HG02885 (cell line): ENCODE results near the gene C12orf42.

Experiments
- ATAC-seq: cut with Tn5 transposase; IDR thresholded peaks from one replicate; pipeline ENCODE4 v1.9.1; 2021; ENCODE audit warnings: mild to moderate bottlenecking; ENCODE audit not compliant: unreplicated experiment, poor library complexity

Gene C12orf42

DNA sequence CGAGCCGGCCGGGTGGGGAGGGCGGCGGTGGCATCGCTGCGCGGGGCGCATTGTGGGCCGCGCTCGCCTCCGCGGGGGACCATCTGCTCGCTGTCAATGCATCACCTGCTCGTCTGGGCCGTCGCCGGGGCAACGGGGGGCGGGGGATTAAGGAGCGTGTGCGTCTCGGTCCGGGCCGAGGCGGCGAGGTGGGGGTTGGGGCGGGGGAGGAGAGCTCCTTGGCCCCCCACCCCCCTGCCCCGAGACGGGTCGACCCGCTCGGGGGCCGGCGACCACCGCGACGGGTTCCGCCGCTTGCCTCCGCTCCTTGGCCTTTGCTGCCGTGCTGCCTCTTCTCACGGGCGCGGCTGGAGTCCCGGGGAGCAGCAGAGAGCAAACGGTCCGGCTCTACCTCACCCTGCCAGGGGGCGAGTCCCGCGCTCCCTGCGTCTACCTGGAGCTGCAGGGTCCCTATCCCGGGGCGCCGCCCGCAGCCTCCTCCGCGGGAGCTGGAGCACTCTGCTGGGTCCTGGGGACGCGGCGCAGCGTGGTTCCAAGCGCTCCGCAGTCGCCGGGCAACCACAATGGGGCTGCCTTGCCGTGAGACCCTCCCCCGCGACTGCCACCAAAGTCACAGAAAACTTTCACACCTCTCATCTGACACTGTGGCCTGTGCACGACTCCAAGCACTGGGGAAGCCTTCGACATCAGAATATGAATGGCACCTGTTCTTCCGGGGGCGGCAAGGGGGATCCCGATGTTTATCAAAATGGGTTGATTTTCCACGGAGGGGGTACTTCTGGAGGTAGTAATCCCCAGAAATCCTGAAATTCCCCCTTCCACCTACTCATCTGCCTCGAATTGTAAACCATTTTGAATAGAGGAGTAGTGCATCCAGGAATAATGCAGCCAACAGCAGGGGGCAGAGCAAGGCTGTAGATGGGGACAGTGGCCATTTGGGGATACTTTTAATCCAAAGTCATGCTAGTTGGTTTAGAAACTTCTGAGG is at the start of gene C12orf42:
C12orf42 (minus strand) TSS at position 500 of the 988 bp plus-strand sequence. CDS start 17,542 bp downstream, outside the sequence.
- ATAC-seq, result peak; percentile 73

DNA sequence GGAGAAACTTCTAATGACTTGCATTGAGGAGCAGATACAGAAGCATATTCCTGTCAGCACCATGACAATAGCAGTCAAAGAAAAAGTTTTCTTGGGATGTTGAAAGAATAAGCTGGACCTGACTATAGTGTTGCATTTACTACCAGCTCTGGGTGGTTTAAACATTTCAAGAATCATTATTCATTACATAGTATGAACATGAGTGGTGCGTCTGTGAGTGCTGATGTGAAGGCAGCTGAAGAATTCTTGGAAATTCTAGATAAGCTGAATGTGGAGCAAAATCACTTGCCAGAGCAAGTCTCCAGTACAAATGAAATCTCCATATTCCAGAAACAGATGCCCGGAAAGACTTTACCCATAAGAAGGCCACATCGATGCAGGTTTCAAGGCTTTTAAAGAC is 46.3 kb upstream of the C12orf42 start:
- no peak for ATAC-seq

DNA sequence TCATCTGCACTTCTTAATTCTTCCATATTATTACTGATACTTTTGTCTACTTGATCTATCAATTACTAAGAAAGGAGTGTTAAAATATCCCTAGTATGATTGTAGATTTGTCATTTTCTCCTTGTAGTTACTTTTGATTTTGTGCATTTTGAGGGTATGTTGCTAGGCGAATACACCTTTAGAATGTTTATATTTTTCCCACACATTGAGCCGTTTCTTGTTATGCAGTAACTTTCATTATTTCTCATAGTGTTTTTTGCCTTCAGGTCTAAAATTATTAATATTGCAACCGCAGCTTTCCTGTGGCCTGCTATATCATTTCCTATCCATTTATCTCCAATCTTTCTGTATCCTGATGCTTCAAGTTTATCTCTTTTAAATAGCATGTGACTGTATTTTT is 44.6 kb upstream of the C12orf42 start:
- no peak for ATAC-seq

DNA sequence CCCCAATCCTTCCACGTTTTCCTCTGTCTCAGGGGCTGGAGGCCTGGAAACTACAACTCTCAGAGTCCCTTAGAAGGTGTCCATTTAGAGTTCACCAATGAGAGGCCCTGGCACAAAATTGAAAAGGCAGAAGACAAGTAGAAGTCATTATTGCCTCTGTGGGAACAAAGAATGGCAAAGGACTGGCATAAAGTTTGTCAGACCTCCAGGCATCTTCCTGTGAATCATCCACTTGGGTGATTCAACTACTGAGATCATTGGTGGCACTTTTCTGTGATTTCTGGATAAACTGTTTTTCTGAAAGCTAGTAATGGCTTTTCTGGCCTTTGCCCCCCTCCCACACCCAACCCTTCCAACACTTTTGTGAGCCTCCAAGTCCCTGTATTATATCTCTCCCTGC is 42.6 kb upstream of the C12orf42 start:
- ATAC-seq, result no peak

DNA sequence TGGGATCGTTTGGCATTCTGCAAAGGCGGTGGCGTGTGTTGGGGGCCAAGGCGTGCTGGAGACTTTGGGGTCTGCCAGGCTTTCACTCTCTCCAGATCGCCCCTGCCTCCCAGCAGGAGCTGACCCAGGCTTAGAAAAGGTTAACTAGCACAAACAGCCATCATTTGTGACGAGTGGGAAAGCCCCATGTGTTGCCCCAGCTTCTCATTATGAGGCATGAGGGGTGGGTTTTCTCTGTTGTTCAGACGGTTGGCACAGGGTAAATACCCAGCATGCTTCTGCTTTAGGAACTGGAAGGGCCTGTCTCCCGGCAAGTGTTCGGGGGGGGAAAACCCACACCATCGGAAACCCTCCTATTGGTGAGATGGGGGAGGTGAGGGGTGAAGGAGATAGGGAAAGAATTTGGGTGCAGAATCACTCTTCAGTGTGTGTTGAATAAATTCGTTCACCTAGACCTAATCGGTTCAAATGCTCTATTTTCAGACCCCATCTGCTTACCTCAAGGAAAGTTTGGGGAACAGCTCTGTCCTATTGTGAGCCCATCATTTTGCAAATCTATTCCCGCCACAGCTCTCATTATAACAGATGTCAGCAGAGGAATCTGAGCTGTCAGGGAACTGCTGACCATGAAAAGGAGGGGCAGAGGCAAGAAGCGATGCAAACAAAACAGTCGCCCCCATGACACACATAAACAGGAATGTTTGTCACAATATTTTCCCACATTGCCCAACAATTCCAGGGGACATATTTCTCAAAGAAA is 34.7 kb upstream of the C12orf42 start:
- no peak for ATAC-seq

DNA sequence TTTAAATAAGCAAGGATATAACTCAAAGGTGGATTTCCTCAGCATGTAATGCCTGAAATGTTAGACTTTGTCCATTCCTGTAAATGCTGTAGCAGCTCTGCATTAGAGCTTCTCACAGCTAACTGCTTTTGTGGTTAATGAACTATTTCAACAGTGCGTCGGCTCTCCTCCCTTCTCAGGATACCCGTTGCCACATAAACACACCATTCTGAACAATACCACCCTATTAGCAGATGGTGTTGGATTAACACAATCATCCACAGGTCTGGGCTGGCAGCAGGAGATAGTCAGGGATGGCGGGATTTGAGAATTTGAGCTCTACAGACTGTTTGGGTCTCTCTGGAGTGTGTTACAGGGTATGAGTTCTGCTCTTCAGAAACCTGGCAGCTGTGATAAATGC is 33.5 kb upstream of the C12orf42 start:
- no peak for ATAC-seq

DNA sequence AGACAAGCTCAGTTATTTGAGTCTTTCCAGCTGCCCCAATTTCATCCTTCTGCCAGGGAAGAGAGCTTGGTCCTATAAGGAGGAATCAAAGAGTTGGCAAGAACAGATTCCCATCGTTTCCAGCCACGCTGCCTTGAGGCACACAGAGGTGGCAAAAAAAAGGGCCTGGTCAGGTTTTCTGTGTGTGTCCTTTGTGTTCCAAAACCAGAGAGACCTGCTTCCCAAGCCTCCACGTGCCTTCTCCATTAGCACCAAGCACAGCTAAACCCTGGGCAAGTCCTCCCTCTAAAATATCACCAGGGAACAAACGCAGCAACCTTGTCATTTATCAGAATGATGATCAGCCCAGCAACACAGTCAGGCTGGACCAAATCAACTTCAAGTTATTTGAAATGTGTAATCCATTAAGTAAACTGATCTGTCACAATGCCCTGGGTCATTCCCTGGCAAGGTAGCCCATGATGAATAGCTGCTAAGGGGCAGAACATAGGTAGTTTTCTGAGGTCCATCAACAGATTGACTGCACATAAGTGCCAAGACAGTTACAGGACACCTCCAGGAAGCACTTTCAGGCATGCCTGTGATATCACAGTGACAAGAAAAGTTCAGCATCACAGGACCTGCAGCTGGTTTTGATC is 28.6 kb upstream of the C12orf42 start:
- no peak for ATAC-seq

DNA sequence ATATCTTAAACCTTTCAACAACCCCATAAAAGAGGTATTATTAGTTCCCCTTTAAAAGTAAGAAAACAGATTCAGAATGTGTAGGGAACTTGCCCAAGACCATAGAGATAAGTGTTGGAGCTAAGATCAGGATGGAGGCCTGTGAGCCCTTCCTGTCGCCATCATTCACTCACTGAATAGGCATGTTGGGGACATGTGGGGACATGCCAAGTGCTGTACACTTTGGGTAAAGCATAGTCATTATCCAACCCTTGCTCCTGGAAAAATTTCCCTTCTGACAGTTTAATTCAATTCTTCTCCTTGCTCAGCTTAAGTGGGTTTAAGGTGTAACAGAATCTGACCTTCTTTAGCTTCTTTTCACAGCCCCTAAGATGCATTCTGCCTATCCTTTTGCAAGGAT is 28.0 kb upstream of the C12orf42 start:
- ATAC-seq, result no peak

DNA sequence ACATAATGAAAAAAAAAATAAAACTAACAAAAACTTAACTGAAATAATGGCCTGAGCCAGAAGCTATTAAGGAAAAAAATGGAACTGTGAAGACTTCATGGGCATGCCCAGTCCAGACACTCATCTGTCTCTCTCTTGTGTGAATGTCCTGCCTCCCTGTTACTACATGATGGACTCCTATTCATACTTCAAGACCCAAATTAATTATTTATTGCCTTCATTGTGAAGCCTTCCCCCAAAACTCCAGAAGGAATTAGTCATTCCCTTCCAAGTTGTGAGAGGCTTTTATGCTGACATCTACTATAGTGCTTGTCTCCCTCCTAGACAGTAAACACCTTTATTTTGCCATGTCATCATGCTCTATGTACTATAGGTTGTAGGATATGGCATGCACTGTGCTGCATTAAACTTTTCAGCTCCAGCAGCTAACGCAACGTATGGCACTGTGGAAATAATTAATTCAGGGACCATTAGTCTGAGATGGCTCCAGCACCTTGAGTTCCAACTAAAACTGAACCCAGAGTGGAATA is 25.0 kb upstream of the C12orf42 start:
- no peak for ATAC-seq

DNA sequence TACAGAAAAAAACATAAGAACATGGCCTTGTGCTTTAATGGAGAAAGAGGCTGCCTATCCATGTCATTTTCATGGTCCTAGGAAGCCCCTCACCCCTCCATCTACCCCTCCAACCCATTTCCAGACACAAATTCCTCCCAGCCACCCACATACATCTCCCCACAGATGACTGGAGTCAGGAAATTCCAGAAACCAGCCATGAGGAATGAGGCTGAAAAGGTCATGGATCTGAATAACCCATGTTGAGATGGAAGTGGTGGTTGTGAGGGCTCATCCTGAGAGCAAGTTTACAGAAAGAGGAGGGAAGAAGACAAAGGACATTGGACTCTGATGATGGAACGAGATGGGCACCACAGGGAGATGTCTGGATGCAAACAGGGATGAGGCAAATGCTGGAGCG is 23.9 kb upstream of the C12orf42 start:
- no peak for ATAC-seq

DNA sequence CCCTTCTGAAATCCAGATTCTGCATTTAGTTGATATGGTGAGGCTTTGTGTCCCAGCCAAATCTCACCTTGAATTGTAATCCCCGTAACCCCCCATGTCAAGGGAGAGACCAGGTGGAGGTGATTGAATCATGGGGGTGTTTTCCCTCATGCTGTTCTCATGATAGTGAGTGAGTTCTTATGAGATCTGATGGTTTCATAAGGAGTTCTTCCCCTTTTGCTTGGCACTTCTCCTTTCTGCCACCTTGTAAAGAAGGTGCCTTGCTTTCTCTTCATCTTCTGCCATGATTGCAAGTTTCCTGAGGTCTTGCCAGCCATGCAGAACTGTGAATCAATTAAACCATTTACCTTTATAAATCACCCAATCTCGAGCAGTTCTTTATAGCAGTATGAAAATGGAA is 23.1 kb upstream of the C12orf42 start:
- ATAC-seq, result no peak

DNA sequence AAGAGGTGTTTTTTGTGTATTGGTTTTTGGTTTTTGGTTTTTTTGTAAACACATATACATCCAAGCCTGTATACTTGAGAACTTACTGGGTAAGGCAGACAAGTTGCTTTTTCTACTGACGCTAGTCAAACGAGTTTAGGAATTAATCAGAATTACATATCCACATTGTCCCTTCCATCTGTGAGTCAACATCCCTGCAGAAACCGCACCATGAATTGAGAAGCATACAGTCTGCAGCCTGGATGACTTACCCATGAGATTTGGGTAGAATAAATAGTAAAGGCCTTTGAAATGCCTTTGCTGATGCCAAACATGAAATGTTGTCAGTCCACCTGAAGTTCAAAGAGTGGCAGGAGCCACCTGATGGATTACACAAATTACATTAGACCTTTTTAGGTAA is 21.4 kb upstream of the C12orf42 start:
- no peak for ATAC-seq

DNA sequence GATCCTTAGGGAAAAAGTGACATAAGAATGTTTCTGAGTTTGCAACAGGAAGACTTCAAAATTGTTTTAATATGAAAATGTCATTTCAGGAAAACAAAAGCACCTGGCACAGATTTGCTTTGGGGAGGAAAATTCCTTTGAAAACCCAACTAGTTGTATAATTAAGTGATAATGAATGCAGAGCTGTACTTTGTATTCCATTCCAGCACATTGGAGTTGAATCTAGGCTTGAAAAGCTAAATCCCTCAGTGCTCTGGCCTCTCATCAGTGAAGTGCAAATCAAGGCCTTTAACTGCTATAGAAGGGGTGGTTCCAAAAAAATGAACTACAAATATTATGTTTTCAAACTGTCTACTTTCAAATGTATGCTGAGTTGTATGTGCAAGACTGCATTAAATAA is 19.6 kb upstream of the C12orf42 start:
- ATAC-seq, result no peak

DNA sequence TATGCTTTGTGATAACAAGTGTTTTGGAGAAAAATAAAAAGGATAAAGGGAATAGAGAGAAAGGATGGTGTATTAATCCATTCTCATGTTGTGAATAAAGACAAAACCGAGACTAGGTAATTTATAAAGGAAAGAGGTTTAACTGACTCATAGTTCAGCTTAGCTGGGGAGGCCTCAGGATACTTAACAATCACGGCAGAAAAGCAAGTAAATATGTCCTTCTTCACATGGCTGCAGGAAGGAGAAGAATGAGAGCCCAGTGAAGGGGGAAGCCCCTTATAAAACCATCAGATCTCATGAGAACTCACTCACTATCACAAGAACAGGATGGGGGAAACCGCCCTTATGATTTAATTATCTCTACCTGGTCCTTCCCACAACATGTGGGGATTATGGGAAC is 18.1 kb upstream of the C12orf42 start:
- ATAC-seq, result no peak

DNA sequence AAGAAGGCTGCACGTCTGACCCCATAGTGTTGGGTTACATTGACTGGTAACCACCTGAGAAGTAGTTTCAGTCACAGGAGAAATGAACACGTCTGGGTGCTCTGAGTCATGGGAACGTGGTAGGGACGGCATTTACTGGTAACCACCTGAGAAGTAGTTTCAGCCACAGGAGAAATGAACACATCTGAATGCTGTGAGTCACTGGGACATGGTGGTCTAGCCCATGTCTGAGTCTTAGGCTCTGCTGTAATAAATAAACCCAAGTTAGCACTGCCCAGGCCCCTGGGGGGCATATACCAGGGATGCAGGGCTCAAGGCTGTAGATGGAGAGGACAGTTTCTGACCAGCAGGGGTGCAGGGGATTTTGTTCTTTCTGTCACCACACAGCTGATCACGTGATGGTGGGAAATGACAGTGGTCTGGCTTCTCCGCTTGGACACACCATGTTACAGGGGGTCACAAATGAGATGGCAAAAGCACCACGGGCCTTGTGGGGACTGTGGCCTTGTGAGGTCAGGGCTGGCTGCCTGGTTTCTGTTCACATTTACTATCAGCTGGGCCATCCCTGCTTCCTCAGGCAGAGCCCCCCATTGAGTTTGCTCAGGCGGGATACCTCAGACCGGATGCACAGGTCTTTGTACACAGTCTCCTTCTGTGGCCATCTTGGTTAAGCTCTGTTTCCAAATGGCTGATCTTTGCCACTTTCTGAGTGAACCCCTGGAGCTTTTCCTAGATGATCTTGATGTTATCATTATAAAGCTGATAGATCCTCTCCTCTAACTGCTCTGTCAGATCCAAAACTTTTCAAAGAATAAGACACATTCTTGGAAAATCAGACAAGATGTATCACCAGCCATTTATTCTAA is 9.8 kb upstream of the C12orf42 start:
- peak; percentile 92 for ATAC-seq

DNA sequence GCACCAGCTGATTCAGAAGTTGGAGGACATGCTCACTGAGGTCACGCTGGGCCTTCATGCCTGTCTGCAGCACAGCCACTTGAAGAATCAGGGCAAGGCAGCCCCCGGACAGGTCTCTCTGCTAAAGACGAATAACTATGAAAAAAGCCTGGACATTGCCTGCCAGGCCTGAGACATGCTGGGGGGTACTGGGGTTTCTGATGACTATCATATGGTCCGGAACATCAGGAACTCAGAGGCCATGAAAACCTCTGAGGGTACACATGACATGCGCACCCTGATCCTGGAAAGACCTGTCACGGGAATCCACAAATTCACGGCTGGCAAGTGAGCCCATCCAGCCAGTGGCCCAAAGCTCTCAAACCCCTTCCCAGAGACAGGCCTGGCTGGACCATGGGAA is 8.8 kb upstream of the C12orf42 start:
- no peak for ATAC-seq

DNA sequence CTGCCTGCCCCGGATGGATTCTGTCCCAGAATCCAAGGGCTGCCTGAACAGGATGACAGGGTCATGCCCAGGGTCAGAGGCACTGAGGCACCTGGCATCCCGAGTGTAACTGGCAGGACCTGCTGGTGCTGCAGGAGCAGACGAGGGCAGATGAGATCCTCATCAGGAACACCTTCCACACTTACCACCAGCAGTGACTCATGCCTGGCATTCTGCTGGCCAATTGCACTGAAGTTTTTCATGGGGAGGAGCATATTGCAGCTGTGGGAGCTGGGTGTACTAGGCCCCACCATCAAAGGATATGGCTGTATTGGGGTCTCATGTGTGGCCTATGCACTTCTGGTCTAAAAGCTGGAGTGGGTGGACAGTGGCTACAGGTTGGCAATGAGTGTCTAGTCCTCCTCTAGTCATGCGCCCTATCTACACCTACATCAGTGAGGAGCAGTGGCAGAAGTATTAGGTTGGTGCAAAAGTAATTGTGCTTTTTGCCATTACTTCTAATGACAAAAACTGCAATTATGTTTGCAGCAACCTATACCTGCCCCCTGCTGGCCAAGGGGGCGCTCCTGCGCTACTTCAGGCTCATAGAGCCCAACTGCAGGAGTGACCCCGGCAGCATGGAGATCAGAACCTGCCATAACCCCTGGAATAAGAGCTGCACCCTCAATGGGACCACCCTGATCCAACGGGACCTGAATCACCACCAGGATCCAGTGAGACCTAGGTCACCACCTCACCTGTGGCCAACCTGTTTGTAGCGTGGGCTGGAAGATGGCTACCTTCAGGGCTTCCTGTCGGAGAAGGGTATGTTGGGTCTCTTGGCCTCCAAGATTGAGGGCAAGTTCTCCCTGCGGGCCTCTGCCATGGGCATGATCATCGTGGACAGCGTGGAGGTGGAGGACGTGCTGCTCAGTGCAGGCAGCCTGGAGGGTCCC is 8.0 kb upstream of the C12orf42 start:
- ATAC-seq, result no peak

DNA sequence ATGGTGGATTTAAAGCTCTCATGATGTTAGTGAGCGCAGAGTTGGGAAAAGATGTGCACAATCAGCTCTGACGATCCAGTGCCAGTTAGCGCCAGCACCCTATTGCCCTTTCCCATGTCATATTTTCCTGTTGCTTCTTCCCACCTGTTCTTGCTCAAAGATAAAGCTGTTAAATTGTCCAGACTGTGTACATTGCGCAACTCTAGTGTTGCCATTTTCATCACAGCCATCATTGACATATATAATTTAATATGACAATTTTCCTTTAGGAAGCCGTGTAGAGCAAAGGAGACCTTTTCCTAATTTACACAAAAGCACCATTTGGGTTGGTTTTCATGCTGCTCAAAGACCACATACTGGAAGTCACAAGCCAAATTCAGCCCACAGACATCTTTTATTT is 5.7 kb upstream of the C12orf42 start:
- ATAC-seq, result no peak

DNA sequence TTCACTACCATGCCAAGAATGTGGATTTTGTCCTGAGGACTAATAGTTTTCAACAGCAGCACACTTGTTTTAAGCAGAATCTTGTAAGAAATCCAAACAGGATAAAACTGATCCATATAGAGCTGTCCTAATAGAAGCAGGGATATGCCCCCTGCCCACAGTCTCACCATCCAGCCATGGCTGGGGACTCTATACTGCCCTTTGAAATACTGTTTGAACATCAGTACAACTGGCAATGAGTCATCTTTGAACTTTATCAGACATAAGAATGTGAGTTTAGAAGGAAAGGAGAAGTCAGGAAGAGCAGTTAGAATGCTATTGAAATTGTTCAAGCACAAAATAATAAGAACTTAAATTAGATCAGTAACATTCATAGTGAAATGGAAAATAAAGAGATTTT is 3.8 kb upstream of the C12orf42 start:
- no peak for ATAC-seq
